Osteocyte (in vitro differentiated cells): ENCODE data around the gene FAM83F. TPM values are rescaled to one million over a fixed set of nuclear protein-coding genes. Genes with fewer than 3 reads are reported as not detected.
"Not testable (repeated sequence)": the region's sequence is repeated elsewhere in the genome, so short reads cannot be mapped to it uniquely, and the experiment has no call there.

Experiments
- DNase-seq: peaks from one replicate; pipeline ENCODE4 v3.0.0; 2021; ENCODE audit warnings: mixed read lengths; ENCODE audit not compliant: unreplicated experiment; ENCODE audit errors: extremely low spot score
- H3K27ac Mint-ChIP-seq: one replicate; pipeline ENCODE4 v1.8.0; 2021; ENCODE audit warnings: mild to moderate bottlenecking, mixed read lengths; ENCODE audit not compliant: unreplicated experiment
- H3K27me3 Mint-ChIP-seq: one replicate; pipeline ENCODE4 v1.8.0; 2021; ENCODE audit warnings: mixed read lengths; ENCODE audit not compliant: unreplicated experiment
- H3K36me3 Mint-ChIP-seq: one replicate; pipeline ENCODE4 v1.8.0; 2021; ENCODE audit warnings: mixed read lengths; ENCODE audit not compliant: unreplicated experiment
- H3K4me1 Mint-ChIP-seq: one replicate; pipeline ENCODE4 v1.8.0; 2021; ENCODE audit warnings: mixed read lengths; ENCODE audit not compliant: unreplicated experiment
- H3K4me3 Mint-ChIP-seq: one replicate; pipeline ENCODE4 v1.8.0; 2021; ENCODE audit warnings: mild to moderate bottlenecking, moderate library complexity, mixed read lengths; ENCODE audit not compliant: unreplicated experiment
- H3K9me3 Mint-ChIP-seq: one replicate; pipeline ENCODE4 v1.8.0; 2021; ENCODE audit warnings: mixed read lengths; ENCODE audit not compliant: unreplicated experiment
- CTCF ChIP-seq: fragments of 200-600 bp; sonication (generic); IDR thresholded peaks from 2 replicates; pipeline ENCODE4 v1.5.0; 2021; ENCODE audit warnings: antibody characterized with exemption, mild to moderate bottlenecking, moderate library complexity
- total RNA-seq: library from RNA; stranded (reverse); gene quantifications from 2 replicates; pipeline ENCODE4 v1.2.1, GENCODE V29; 2021

The FAM83F gene
- total RNA-seq, 1 donor from 2014 or later: not detected

- Mint-ChIP-seq H3K4me1 (no peaks in the 10 kb centered on the region), H3K36me3 (no peaks in the 10 kb centered on the region), H3K9me3 (no peaks in the 10 kb centered on the region), H3K27me3 (peaks cover 12% of the 10 kb centered on the region), H3K4me3 (no peak overlapping the region), H3K27ac (no peak overlapping the region)
- DNase-seq: no peak
- peak; percentile 90 for TF ChIP-seq CTCF
Observed at GRCh38 chr22:40024201-40025061, 29.7 kb downstream of the FAM83F start.

GRCh38 chr22:40025062-40025379, 30.3 kb downstream of the FAM83F start:
- H3K9me3 Mint-ChIP-seq, H3K36me3 Mint-ChIP-seq, H3K4me3 Mint-ChIP-seq, H3K4me1 Mint-ChIP-seq, DNase-seq, H3K27ac Mint-ChIP-seq: not testable (repeated sequence)
- peak; percentile 7 for TF ChIP-seq CTCF
- H3K27me3 Mint-ChIP-seq: peaks cover 16% of the 10 kb centered on the region

- Mint-ChIP-seq H3K4me1 (no peaks in the 10 kb centered on the region), H3K27ac (no peak overlapping the region), H3K4me3 (no peak overlapping the region), H3K36me3 (no peaks in the 10 kb centered on the region), H3K27me3 (peaks cover 17% of the 10 kb centered on the region), H3K9me3 (no peaks in the 10 kb centered on the region)
- TF ChIP-seq CTCF: no peak
- DNase-seq: no peak
Observed at GRCh38 chr22:40025856-40026255, 31.1 kb downstream of the FAM83F start.

- Mint-ChIP-seq H3K36me3 (no peaks in the 10 kb centered on the region), H3K27me3 (peaks cover 17% of the 10 kb centered on the region), H3K9me3 (no peaks in the 10 kb centered on the region), H3K4me3 (no peak overlapping the region), H3K4me1 (no peaks in the 10 kb centered on the region), H3K27ac (no peak overlapping the region)
- TF ChIP-seq CTCF: no peak
- DNase-seq: no peak
Observed at GRCh38 chr22:40026641-40027040, 31.9 kb downstream of the FAM83F start.

GRCh38 chr22:40027191-40028097, 32.7 kb downstream of the FAM83F start:
- Mint-ChIP-seq H3K27ac (no peak overlapping the region), H3K27me3 (peaks cover 17% of the 10 kb centered on the region), H3K36me3 (no peaks in the 10 kb centered on the region), H3K9me3 (no peaks in the 10 kb centered on the region), H3K4me1 (no peaks in the 10 kb centered on the region), H3K4me3 (no peak overlapping the region)
- no peak for TF ChIP-seq CTCF
- no peak for DNase-seq
